Measurements from ENCODE around the gene NFAM1. TPM values are rescaled to one million over a fixed set of nuclear protein-coding genes. Genes with fewer than 3 reads are reported as not detected.

The NFAM1 gene
- total and polyA plus RNA-seq, 2 donors (not counting 3 experiments of a cell fraction or from before 2014, with no cell fraction given): not detected

DNA sequence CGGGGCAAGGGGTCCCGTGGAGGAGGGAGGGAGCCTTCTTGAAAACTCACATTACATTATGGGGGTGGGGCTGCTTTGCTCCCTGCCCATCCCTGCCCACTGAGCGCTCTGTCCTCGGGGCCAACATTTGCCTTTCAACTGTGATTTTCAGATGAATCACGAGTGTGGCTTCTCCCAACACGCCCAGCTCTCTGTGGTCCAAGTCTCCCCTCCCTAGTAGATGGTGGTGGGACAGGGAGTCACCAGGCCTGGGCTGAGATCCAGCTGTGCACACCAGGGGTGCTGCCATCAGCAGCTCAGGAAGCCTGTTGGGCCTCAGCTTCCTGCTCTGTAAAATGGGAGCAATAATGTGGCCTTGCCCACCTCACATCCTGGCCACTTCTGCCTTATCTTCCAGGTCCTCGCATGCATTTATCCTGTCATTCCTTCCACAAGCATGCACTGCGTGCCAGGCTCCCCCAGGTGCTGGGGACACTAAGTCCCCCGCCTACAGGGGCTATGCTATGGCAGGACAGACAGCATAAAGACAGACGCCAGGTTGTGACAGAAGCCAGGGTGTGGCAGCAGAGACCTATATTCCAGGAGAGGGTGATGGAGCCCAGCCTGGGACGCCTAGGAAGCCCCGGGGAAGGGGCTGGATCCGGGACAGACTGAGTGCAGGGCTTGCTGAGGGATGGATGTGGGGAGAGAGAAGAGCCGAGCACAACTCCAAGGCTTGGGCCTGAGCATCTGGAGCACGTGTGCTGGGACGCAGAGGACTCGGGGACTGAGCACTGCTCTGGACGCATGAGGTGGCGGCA, 30.5 kb downstream of the NFAM1 start:
- POLR2A ChIA-PET: no interaction called here

DNA sequence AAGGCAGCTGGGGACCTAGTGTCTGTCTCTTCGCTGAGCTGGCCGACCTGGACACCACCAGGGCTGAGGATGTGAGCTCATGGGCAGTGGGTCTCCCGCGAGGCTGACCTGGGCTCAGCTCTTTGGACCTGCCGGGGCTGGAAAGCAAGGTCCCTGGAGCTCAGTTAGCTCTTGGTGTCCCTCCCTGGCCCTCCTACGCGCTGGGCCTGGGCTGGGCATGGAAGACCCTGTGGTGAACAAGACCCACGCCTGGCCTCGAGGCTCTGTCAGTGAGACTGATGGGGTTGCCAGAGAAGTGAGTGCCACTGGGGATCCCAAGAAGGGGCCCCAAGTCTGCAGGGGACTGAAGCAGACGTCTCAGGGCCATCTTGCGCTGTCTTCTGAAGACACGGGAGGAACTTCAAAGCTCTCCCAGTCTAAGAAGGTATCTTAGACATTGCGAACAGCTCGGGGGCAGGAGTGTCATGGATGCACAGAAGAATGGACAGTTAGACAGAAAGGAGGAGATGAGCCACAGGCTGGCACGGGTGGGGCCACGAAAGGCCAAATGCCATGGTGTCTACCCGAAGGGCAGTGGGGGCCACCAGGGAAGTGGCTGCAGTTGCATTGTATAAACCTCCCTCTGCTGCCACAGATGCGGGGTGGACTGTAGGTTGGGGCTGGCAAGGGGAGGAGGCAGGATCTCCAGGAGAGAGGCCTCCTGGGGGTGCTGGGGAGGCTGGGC, 31.2 kb downstream of the NFAM1 start:
- H3K9ac ChIP-seq (replicated peaks; ENCODE audit: extremely low read depth, insufficient read depth, low read length): no peak overlapping the region
- DNase-seq (ENCODE audit: low read depth, low spot score) (no peak), FAIRE-seq (no peak)
- H4K20me1 ChIP-seq (replicated peaks; ENCODE audit: control insufficient read depth, extremely low read depth, insufficient read depth, low read length): no peaks in the 10 kb centered on the region
- no peak overlapping the region for H3K4me3 ChIP-seq (replicated peaks in 1 of 3; ENCODE audit: insufficient read depth in 1 of 3, low read depth in 1 of 3, low read length in 3 of 3)
- H3K9me1 ChIP-seq (replicated peaks; ENCODE audit: control insufficient read depth, extremely low read depth, insufficient read depth, low read length): no peaks in the 10 kb centered on the region
- no peak overlapping the region for H2AFZ ChIP-seq (ENCODE audit: low read depth, low read length)
- no peaks in the 10 kb centered on the region for H3K4me1 ChIP-seq (ENCODE audit: control insufficient read depth, extremely low read depth, insufficient read depth, low read length)
- BruUV-seq (replicated peaks): no TSS peak
- H3K27ac ChIP-seq (ENCODE audit: insufficient read depth, low read depth, low read length): no peak overlapping the region
- TF ChIP-seq MYC (IDR thresholded peaks at IDR 0.05; ENCODE audit: low read depth, low read length): no peak
- TF ChIP-seq POLR2AphosphoS5 (IDR thresholded peaks at IDR 0.05; ENCODE audit: insufficient read depth, low read depth, low read length): no peak
- TF ChIP-seq, protein P1, sequence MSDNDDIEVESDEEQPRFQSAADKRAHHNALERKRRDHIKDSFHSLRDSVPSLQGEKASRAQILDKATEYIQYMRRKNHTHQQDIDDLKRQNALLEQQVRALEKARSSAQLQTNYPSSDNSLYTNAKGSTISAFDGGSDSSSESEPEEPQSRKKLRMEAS (IDR thresholded peaks at IDR 0.05; ENCODE audit: insufficient read depth, insufficient read length): no peak
- no peak for TF ChIP-seq EZH2 (IDR thresholded peaks at IDR 0.05; ENCODE audit: borderline replicate concordance, low read depth, low read length, severe bottlenecking)
- no peak for TF ChIP-seq GATA2 (IDR thresholded peaks at IDR 0.05; ENCODE audit: insufficient read depth, insufficient read length, low read depth, low read length)
- no peak for TF ChIP-seq FOS (IDR thresholded peaks at IDR 0.05; ENCODE audit: borderline replicate concordance, insufficient read depth, low read length)
- H3K79me2 ChIP-seq (ENCODE audit: control insufficient read depth, insufficient read depth, low read length): no peaks in the 10 kb centered on the region
- peaks cover 0 to 2% of the 10 kb centered on the region in 2 experiments for H3K27me3 ChIP-seq (ENCODE audit: control insufficient read depth in 2 of 2, insufficient read depth in 2 of 2, low read length in 2 of 2)
- intact Hi-C loops (cut with micrococcal nuclease) (no loop called here), dilution Hi-C loops (cut with MboI; ENCODE audit: extremely low pct_ligation_motif_present, low sequenced_read_pairs) (no loop called here)
- H3K4me2 ChIP-seq (ENCODE audit: insufficient read depth, low read length): no peak overlapping the region
- POLR2A ChIA-PET: no interaction called here
- no peaks in the 10 kb centered on the region for H3K36me3 ChIP-seq (ENCODE audit: control insufficient read depth in 2 of 2, extremely low read depth in 1 of 2, insufficient read depth in 2 of 2, low read length in 2 of 2)
- H3K9me3 ChIP-seq (replicated peaks; ENCODE audit: control insufficient read depth, insufficient read depth, low read length): no peaks in the 10 kb centered on the region
- CTCF ChIA-PET: no interaction called here

More for the DNA sequence above, 30.5 kb downstream of the NFAM1 start:
- no peaks in the 10 kb centered on the region for H3K36me3 ChIP-seq (ENCODE audit: control insufficient read depth in 2 of 2, extremely low read depth in 1 of 2, insufficient read depth in 2 of 2, low read length in 2 of 2)
- H2AFZ ChIP-seq (ENCODE audit: low read depth, low read length): no peak overlapping the region
- DNase-seq (ENCODE audit: low read depth, low spot score) (no peak), FAIRE-seq (no peak)
- peaks cover 0 to 2% of the 10 kb centered on the region in 2 experiments for H3K27me3 ChIP-seq (ENCODE audit: control insufficient read depth in 2 of 2, insufficient read depth in 2 of 2, low read length in 2 of 2)
- H4K20me1 ChIP-seq (replicated peaks; ENCODE audit: control insufficient read depth, extremely low read depth, insufficient read depth, low read length): no peaks in the 10 kb centered on the region
- intact Hi-C loops (cut with micrococcal nuclease) (no loop called here), dilution Hi-C loops (cut with MboI; ENCODE audit: extremely low pct_ligation_motif_present, low sequenced_read_pairs) (no loop called here)
- H3K4me3 ChIP-seq (replicated peaks in 1 of 3; ENCODE audit: insufficient read depth in 1 of 3, low read depth in 1 of 3, low read length in 3 of 3): no peak overlapping the region
- no peaks in the 10 kb centered on the region for H3K79me2 ChIP-seq (ENCODE audit: control insufficient read depth, insufficient read depth, low read length)
- H3K27ac ChIP-seq (ENCODE audit: insufficient read depth, low read depth, low read length): no peak overlapping the region
- CTCF ChIA-PET: no interaction called here
- H3K4me2 ChIP-seq (ENCODE audit: insufficient read depth, low read length): no peak overlapping the region
- no peak overlapping the region for H3K9ac ChIP-seq (replicated peaks; ENCODE audit: extremely low read depth, insufficient read depth, low read length)
- H3K9me1 ChIP-seq (replicated peaks; ENCODE audit: control insufficient read depth, extremely low read depth, insufficient read depth, low read length): no peaks in the 10 kb centered on the region
- no peaks in the 10 kb centered on the region for H3K4me1 ChIP-seq (ENCODE audit: control insufficient read depth, extremely low read depth, insufficient read depth, low read length)
- no TSS peak for BruUV-seq (replicated peaks)
- TF ChIP-seq POLR2A (IDR thresholded peaks at IDR 0.05; ENCODE audit: low read depth, low read length) (no peak), JUN (IDR thresholded peaks at IDR 0.05; ENCODE audit: borderline replicate concordance, insufficient read depth, insufficient read length, low read depth) (no peak)
- H3K9me3 ChIP-seq (replicated peaks; ENCODE audit: control insufficient read depth, insufficient read depth, low read length): no peaks in the 10 kb centered on the region

Measured in endothelial cell of umbilical vein (primary cell).